ENCODE data around the gene TANGO6.

Gene TANGO6

GRCh38 chr16:69114346-69114975 lies 271.1 kb downstream of the TANGO6 start:
- Histone ChIP-seq H4K20me1 (ENCODE audit: insufficient read depth, low read length) (peaks cover 76% of the 10 kb centered on the region), H3K79me2 (ENCODE audit: insufficient read depth, low read length) (peaks cover 15% of the 10 kb centered on the region; the same call in 1 of the 2 replicates), H3K4me2 (ENCODE audit: insufficient read depth, low read length) (no peak overlapping the region), H2AFZ (ENCODE audit: low read depth, low read length) (no peak overlapping the region), H3K9ac (ENCODE audit: low read depth, low read length) (no peak overlapping the region), H3K36me3 (ENCODE audit: insufficient read depth, low read length) (peaks cover 73% of the 10 kb centered on the region), H3K27ac (ENCODE audit: low read length) (no peak overlapping the region), H3K9me3 (ENCODE audit: insufficient read depth, low read length, severe bottlenecking) (no peaks in the 10 kb centered on the region), H3K27me3 (ENCODE audit: insufficient read depth, low read length, poor library complexity) (no peaks in the 10 kb centered on the region), H3K4me3 (ENCODE audit: low read depth in 1 of 2, low read length in 2 of 2) (no peak overlapping the region), H3K4me1 (ENCODE audit: insufficient read depth, low read length) (no peaks in the 10 kb centered on the region)
- no peak for TF ChIP-seq EZH2 (IDR thresholded peaks at IDR 0.05; ENCODE audit: borderline replicate concordance, low read depth, low read length, severe bottlenecking)
- no peak for TF ChIP-seq CTCF (IDR thresholded peaks at IDR 0.05; ENCODE audit: borderline replicate concordance, extremely low read depth, low read length, poor library complexity, severe bottlenecking)
- DNase-seq (no peak), ATAC-seq (ENCODE audit: insufficient read depth, low read depth) (no peak)

- Histone ChIP-seq H3K4me2 (ENCODE audit: insufficient read depth, low read length) (no peak overlapping the region), H3K27me3 (ENCODE audit: insufficient read depth, low read length, poor library complexity) (no peaks in the 10 kb centered on the region), H3K36me3 (ENCODE audit: insufficient read depth, low read length) (peaks cover 75% of the 10 kb centered on the region), H3K9ac (ENCODE audit: low read depth, low read length) (no peak overlapping the region), H3K4me3 (ENCODE audit: low read depth in 1 of 2, low read length in 2 of 2) (no peak overlapping the region), H3K79me2 (ENCODE audit: insufficient read depth, low read length) (peaks cover 19% of the 10 kb centered on the region; the same call in 1 of the 2 replicates), H2AFZ (ENCODE audit: low read depth, low read length) (no peak overlapping the region), H3K9me3 (ENCODE audit: insufficient read depth, low read length, severe bottlenecking) (no peaks in the 10 kb centered on the region), H3K4me1 (ENCODE audit: insufficient read depth, low read length) (no peaks in the 10 kb centered on the region), H4K20me1 (ENCODE audit: insufficient read depth, low read length) (peaks cover 75% of the 10 kb centered on the region), H3K27ac (ENCODE audit: low read length) (no peak overlapping the region)
- no peak for TF ChIP-seq EZH2 (IDR thresholded peaks at IDR 0.05; ENCODE audit: borderline replicate concordance, low read depth, low read length, severe bottlenecking)
- TF ChIP-seq CTCF (IDR thresholded peaks at IDR 0.05; ENCODE audit: borderline replicate concordance, extremely low read depth, low read length, poor library complexity, severe bottlenecking), result no peak
- DNase-seq, result no peak
- no peak for ATAC-seq (ENCODE audit: insufficient read depth, low read depth)
Observed at GRCh38 chr16:69114976-69115355, 271.6 kb downstream of the TANGO6 start.

- Histone ChIP-seq H3K36me3 (ENCODE audit: insufficient read depth, low read length) (peaks cover 78% of the 10 kb centered on the region), H3K4me2 (ENCODE audit: insufficient read depth, low read length) (no peak overlapping the region)
- no peak for ATAC-seq (ENCODE audit: insufficient read depth, low read depth)
Observed at GRCh38 chr16:69115361-69115760, 272.0 kb downstream of the TANGO6 start.

More at GRCh38 chr16:69115361-69115760, 272.0 kb downstream of the TANGO6 start:
- Histone ChIP-seq H3K27ac (ENCODE audit: low read length) (no peak overlapping the region), H3K9ac (ENCODE audit: low read depth, low read length) (no peak overlapping the region), H3K27me3 (ENCODE audit: insufficient read depth, low read length, poor library complexity) (no peaks in the 10 kb centered on the region), H4K20me1 (ENCODE audit: insufficient read depth, low read length) (peaks cover 74% of the 10 kb centered on the region), H3K9me3 (ENCODE audit: insufficient read depth, low read length, severe bottlenecking) (no peaks in the 10 kb centered on the region), H2AFZ (ENCODE audit: low read depth, low read length) (no peak overlapping the region), H3K4me3 (ENCODE audit: low read depth in 1 of 2, low read length in 2 of 2) (no peak overlapping the region), H3K4me1 (ENCODE audit: insufficient read depth, low read length) (no peaks in the 10 kb centered on the region), H3K79me2 (ENCODE audit: insufficient read depth, low read length) (peaks cover 19% of the 10 kb centered on the region; the same call in 1 of the 2 replicates)
- no peak for DNase-seq
- TF ChIP-seq CTCF (IDR thresholded peaks at IDR 0.05; ENCODE audit: borderline replicate concordance, extremely low read depth, low read length, poor library complexity, severe bottlenecking), result no peak
- no peak for TF ChIP-seq EZH2 (IDR thresholded peaks at IDR 0.05; ENCODE audit: borderline replicate concordance, low read depth, low read length, severe bottlenecking)

All from DND-41 (cell line).